GM23338 (cell line): Measurements from ENCODE around the gene ZNF536. TPM values are rescaled to one million over a fixed set of nuclear protein-coding genes. Genes with fewer than 3 reads are reported as not detected.

Source experiments
- ATAC-seq: fragments of 200-7000 bp; cut with Tn5 transposase; 3 replicates; pipeline ENCODE4 v1.9.1; 2020
- DNase-seq: peaks from one replicate; pipeline ENCODE4 v3.0.0-alpha.2; 2015; ENCODE audit warnings: low spot score
- H2AFZ ChIP-seq: fragments of 200-600 bp; sonication (generic); 2 replicates; pipeline ENCODE4 v1.8.0; 2016; ENCODE audit warnings: antibody characterized with exemption, mild to moderate bottlenecking, moderate library complexity
- H3F3A ChIP-seq: fragments of 200-600 bp; sonication (generic); replicated peaks from 2 replicates; pipeline ENCODE4 v1.8.0; 2017; ENCODE audit warnings: antibody characterized with exemption, mixed run types, low read depth
- H3K27ac ChIP-seq: fragments of 200-600 bp; sonication (generic); 2 replicates; pipeline ENCODE4 v1.6.1; 2016; ENCODE audit warnings: low read depth
- H3K27me3 ChIP-seq: fragments of 200-600 bp; sonication (generic); 2 replicates; pipeline ENCODE4 v1.8.0; 2016; ENCODE audit warnings: mild to moderate bottlenecking, mixed run types, moderate library complexity; ENCODE audit not compliant: insufficient read depth
- H3K36me3 ChIP-seq: fragments of 200-600 bp; sonication (generic); 2 replicates; pipeline ENCODE4 v1.8.0; 2016; ENCODE audit warnings: mild to moderate bottlenecking; ENCODE audit not compliant: insufficient read depth
- H3K4me1 ChIP-seq: fragments of 200-600 bp; sonication (generic); 2 replicates; pipeline ENCODE4 v1.8.0; 2016; ENCODE audit warnings: mild to moderate bottlenecking, moderate library complexity; ENCODE audit not compliant: insufficient read depth
- H3K4me2 ChIP-seq: fragments of 200-600 bp; sonication (generic); 2 replicates; pipeline ENCODE4 v1.7.1; 2017; ENCODE audit warnings: mixed run types
- H3K4me3 ChIP-seq: fragments of 200-600 bp; sonication (generic); 2 replicates; pipeline ENCODE4 v1.6.1; 2016; ENCODE audit warnings: mixed run types
- H3K79me2 ChIP-seq: fragments of 200-600 bp; sonication (generic); replicated peaks from 2 replicates; pipeline ENCODE4 v1.8.0; 2017; ENCODE audit warnings: mild to moderate bottlenecking; ENCODE audit not compliant: insufficient read depth
- H3K9me2 ChIP-seq: fragments of 200-600 bp; sonication (generic); 2 replicates; pipeline ENCODE4 v1.8.0; 2017; ENCODE audit not compliant: insufficient read depth
- H4K20me1 ChIP-seq: fragments of 200-600 bp; sonication (generic); replicated peaks from 2 replicates; pipeline ENCODE4 v1.8.0; 2017; ENCODE audit warnings: mild to moderate bottlenecking; ENCODE audit not compliant: insufficient read depth
- H3K27ac Mint-ChIP-seq: 2 replicates; pipeline ENCODE4 v1.8.0; 2020; ENCODE audit warnings: inconsistent platforms, mild to moderate bottlenecking, moderate library complexity, mixed read lengths
- H3K27me3 Mint-ChIP-seq: 3 replicates; pipeline ENCODE4 v1.8.0; 2022; ENCODE audit warnings: low read depth, mild to moderate bottlenecking, moderate library complexity, mixed read lengths, inconsistent platforms; ENCODE audit not compliant: insufficient read depth, poor library complexity
- H3K36me3 Mint-ChIP-seq: 3 replicates; pipeline ENCODE4 v1.8.0; 2021; ENCODE audit warnings: low read depth, mild to moderate bottlenecking, inconsistent platforms, moderate library complexity, mixed read lengths
- H3K4me1 Mint-ChIP-seq: 3 replicates; pipeline ENCODE4 v1.8.0; 2020; ENCODE audit warnings: mild to moderate bottlenecking, inconsistent platforms, mixed read lengths
- H3K4me3 Mint-ChIP-seq: 3 replicates; pipeline ENCODE4 v1.8.0; 2021; ENCODE audit warnings: moderate library complexity, mild to moderate bottlenecking, inconsistent platforms, mixed read lengths
- H3K9me3 Mint-ChIP-seq: 3 replicates; pipeline ENCODE4 v1.8.0; 2020; ENCODE audit warnings: moderate library complexity, mild to moderate bottlenecking, inconsistent platforms, mixed read lengths
- CREB1 ChIP-seq: fragments of 250-450 bp; sonication (Bioruptor Pico); IDR thresholded peaks from 2 replicates; pipeline ENCODE4 v1.5.0; 2020; ENCODE audit warnings: low read depth, mild to moderate bottlenecking, moderate library complexity
- EZH2 ChIP-seq: fragments of 200-600 bp; sonication (generic); IDR thresholded peaks from one replicate; pipeline ENCODE4 v1.8.0; 2017; ENCODE audit warnings: antibody characterized with exemption, mild to moderate bottlenecking, low read depth; ENCODE audit not compliant: unreplicated experiment
- EZH2phosphoT487 ChIP-seq: fragments of 200-600 bp; sonication (generic); IDR thresholded peaks from one replicate; pipeline ENCODE4 v1.8.1; 2018; ENCODE audit warnings: antibody characterized with exemption; ENCODE audit not compliant: unreplicated experiment
- JUNB ChIP-seq: IDR thresholded peaks from one replicate; pipeline ENCODE4 v1.6.1; 2016; ENCODE audit warnings: antibody characterized with exemption; ENCODE audit not compliant: unreplicated experiment
- NANOG ChIP-seq: IDR thresholded peaks from 2 replicates; pipeline ENCODE4 v1.6.1; 2016; ENCODE audit warnings: antibody characterized with exemption, borderline replicate concordance
- POLR2AphosphoS5 ChIP-seq: IDR thresholded peaks from 2 replicates; pipeline ENCODE4 v1.6.1; 2016; ENCODE audit warnings: antibody characterized with exemption, low read depth
- STAT1 ChIP-seq: IDR thresholded peaks from one replicate; pipeline ENCODE4 v1.6.1; 2016; ENCODE audit warnings: antibody characterized with exemption; ENCODE audit not compliant: unreplicated experiment
- ZNF114 ChIP-seq: fragments of 250-450 bp; sonication (Bioruptor Pico); IDR thresholded peaks from 2 replicates; pipeline ENCODE4 v1.5.0; 2020; ENCODE audit warnings: mild to moderate bottlenecking, moderate library complexity
- ZNF331 ChIP-seq: fragments of 250-450 bp; sonication (Bioruptor Pico); IDR thresholded peaks from 2 replicates; pipeline ENCODE4 v1.5.0; 2020; ENCODE audit warnings: low read depth, mild to moderate bottlenecking, moderate library complexity
- polyA plus RNA-seq: library from polyadenylated mRNA; unstranded; fragments of >200 nt; fragmentation: Nextera tagmentation; extraction: Ambion mirVana; gene quantifications from 2 replicates; pipeline ENCODE4 v1.2.1, GENCODE V29; 2016
- total RNA-seq: library from RNA; depleted of rRNA; stranded (reverse); fragments of >200 nt; shearing (Covaris generic); gene quantifications from 2 replicates; pipeline ENCODE4 v1.2.3, GENCODE V29; 2014
- TF ChIP-seq, protein P1 (sequence below): IDR thresholded peaks from one replicate; pipeline ENCODE4 v1.6.1; 2018; ENCODE audit warnings: antibody characterized with exemption; ENCODE audit not compliant: unreplicated experiment
- TF ChIP-seq, protein P2 (sequence below): fragments of 250-450 bp; sonication (Bioruptor Pico); IDR thresholded peaks from 2 replicates; pipeline ENCODE4 v1.5.0; 2020; ENCODE audit warnings: mild to moderate bottlenecking, moderate library complexity
- TF ChIP-seq, protein P3 (sequence below), 2 experiments: fragments of 200-600 bp in 1 of 2; sonication (generic) in 1 of 2; conservative IDR thresholded peaks; 2 replicates each; pipeline versions ENCODE4 v1.5.1 to v1.6.1; 2016 to 2017; ENCODE audit warnings: antibody characterized with exemption in 2 of 2, low read depth in 2 of 2, mild to moderate bottlenecking in 2 of 2, moderate library complexity in 1 of 2
- TF ChIP-seq, protein P4 (sequence below): IDR thresholded peaks from 2 replicates; pipeline ENCODE4 v1.6.1; 2016; ENCODE audit warnings: antibody characterized with exemption

Gene ZNF536
- total and polyA plus RNA-seq, 2 experiments from 2014 or later: 0.07 TPM; not detected in 1

DNA sequence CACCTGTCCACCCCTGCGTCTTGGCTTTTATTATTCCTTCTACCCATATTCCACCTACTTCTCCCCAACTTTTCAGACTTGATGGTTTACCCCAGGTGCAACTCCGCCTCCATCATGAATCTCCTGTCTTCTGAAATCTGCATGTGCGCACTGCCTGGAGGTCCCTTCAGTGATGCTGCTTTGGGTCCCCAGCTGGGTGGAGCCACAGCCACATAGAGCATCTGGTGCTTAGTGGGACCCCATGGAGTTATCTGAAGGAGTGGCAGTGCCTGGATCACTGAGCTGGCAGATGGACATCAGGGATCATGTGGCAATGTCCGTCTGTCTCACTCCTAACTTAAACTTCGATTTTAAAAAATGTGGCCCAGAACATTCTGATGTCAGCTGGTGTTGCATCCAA is 13.5 kb downstream of the ZNF536 start:
- Histone ChIP-seq H3K27ac (no peak overlapping the region), H4K20me1 (no peaks in the 10 kb centered on the region), H2AFZ (no peak overlapping the region), H3K4me3 (no peak overlapping the region), H3K4me2 (no peak overlapping the region), H3K27me3 (no peaks in the 10 kb centered on the region), H3K9me2 (no peaks in the 10 kb centered on the region; the same call in 1 of the 2 replicates), H3F3A (no peaks in the 10 kb centered on the region), H3K79me2 (no peaks in the 10 kb centered on the region), H3K36me3 (no peaks in the 10 kb centered on the region), H3K4me1 (no peaks in the 10 kb centered on the region)
- Mint-ChIP-seq H3K27ac (no peak overlapping the region), H3K27me3 (peaks cover 4% of the 10 kb centered on the region), H3K9me3 (no peaks in the 10 kb centered on the region), H3K4me3 (no peak overlapping the region; the same call in 2 of the 3 replicates), H3K4me1 (peaks cover 7% of the 10 kb centered on the region; the same call in 1 of the 3 replicates), H3K36me3 (no peaks in the 10 kb centered on the region)
- ATAC-seq (no peak), DNase-seq (no peak)
- TF ChIP-seq, protein P1, sequence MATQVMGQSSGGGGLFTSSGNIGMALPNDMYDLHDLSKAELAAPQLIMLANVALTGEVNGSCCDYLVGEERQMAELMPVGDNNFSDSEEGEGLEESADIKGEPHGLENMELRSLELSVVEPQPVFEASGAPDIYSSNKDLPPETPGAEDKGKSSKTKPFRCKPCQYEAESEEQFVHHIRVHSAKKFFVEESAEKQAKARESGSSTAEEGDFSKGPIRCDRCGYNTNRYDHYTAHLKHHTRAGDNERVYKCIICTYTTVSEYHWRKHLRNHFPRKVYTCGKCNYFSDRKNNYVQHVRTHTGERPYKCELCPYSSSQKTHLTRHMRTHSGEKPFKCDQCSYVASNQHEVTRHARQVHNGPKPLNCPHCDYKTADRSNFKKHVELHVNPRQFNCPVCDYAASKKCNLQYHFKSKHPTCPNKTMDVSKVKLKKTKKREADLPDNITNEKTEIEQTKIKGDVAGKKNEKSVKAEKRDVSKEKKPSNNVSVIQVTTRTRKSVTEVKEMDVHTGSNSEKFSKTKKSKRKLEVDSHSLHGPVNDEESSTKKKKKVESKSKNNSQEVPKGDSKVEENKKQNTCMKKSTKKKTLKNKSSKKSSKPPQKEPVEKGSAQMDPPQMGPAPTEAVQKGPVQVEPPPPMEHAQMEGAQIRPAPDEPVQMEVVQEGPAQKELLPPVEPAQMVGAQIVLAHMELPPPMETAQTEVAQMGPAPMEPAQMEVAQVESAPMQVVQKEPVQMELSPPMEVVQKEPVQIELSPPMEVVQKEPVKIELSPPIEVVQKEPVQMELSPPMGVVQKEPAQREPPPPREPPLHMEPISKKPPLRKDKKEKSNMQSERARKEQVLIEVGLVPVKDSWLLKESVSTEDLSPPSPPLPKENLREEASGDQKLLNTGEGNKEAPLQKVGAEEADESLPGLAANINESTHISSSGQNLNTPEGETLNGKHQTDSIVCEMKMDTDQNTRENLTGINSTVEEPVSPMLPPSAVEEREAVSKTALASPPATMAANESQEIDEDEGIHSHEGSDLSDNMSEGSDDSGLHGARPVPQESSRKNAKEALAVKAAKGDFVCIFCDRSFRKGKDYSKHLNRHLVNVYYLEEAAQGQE: no peak
- no peak for TF ChIP-seq EZH2phosphoT487
- no peak for TF ChIP-seq STAT1
- TF ChIP-seq JUNB: no peak
- no peak for TF ChIP-seq EZH2
- TF ChIP-seq, protein P2, sequence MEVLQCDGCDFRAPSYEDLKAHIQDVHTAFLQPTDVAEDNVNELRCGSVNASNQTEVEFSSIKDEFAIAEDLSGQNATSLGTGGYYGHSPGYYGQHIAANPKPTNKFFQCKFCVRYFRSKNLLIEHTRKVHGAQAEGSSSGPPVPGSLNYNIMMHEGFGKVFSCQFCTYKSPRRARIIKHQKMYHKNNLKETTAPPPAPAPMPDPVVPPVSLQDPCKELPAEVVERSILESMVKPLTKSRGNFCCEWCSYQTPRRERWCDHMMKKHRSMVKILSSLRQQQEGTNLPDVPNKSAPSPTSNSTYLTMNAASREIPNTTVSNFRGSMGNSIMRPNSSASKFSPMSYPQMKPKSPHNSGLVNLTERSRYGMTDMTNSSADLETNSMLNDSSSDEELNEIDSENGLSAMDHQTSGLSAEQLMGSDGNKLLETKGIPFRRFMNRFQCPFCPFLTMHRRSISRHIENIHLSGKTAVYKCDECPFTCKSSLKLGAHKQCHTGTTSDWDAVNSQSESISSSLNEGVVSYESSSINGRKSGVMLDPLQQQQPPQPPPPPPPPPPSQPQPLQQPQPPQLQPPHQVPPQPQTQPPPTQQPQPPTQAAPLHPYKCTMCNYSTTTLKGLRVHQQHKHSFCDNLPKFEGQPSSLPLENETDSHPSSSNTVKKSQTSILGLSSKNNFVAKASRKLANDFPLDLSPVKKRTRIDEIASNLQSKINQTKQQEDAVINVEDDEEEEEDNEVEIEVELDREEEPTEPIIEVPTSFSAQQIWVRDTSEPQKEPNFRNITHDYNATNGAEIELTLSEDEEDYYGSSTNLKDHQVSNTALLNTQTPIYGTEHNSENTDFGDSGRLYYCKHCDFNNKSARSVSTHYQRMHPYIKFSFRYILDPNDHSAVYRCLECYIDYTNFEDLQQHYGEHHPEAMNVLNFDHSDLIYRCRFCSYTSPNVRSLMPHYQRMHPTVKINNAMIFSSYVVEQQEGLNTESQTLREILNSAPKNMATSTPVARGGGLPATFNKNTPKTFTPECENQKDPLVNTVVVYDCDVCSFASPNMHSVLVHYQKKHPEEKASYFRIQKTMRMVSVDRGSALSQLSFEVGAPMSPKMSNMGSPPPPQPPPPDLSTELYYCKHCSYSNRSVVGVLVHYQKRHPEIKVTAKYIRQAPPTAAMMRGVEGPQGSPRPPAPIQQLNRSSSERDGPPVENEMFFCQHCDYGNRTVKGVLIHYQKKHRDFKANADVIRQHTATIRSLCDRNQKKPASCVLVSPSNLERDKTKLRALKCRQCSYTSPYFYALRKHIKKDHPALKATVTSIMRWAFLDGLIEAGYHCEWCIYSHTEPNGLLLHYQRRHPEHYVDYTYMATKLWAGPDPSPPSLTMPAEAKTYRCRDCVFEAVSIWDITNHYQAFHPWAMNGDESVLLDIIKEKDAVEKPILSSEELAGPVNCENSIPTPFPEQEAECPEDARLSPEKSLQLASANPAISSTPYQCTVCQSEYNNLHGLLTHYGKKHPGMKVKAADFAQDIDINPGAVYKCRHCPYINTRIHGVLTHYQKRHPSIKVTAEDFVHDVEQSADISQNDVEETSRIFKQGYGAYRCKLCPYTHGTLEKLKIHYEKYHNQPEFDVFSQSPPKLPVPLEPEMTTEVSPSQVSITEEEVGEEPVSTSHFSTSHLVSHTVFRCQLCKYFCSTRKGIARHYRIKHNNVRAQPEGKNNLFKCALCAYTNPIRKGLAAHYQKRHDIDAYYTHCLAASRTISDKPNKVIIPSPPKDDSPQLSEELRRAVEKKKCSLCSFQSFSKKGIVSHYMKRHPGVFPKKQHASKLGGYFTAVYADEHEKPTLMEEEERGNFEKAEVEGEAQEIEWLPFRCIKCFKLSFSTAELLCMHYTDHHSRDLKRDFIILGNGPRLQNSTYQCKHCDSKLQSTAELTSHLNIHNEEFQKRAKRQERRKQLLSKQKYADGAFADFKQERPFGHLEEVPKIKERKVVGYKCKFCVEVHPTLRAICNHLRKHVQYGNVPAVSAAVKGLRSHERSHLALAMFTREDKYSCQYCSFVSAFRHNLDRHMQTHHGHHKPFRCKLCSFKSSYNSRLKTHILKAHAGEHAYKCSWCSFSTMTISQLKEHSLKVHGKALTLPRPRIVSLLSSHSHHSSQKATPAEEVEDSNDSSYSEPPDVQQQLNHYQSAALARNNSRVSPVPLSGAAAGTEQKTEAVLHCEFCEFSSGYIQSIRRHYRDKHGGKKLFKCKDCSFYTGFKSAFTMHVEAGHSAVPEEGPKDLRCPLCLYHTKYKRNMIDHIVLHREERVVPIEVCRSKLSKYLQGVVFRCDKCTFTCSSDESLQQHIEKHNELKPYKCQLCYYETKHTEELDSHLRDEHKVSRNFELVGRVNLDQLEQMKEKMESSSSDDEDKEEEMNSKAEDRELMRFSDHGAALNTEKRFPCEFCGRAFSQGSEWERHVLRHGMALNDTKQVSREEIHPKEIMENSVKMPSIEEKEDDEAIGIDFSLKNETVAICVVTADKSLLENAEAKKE (CRISPR knock-in tag): no peak
- TF ChIP-seq ZNF114: no peak
- no peak for TF ChIP-seq CREB1
- TF ChIP-seq, protein P3, sequence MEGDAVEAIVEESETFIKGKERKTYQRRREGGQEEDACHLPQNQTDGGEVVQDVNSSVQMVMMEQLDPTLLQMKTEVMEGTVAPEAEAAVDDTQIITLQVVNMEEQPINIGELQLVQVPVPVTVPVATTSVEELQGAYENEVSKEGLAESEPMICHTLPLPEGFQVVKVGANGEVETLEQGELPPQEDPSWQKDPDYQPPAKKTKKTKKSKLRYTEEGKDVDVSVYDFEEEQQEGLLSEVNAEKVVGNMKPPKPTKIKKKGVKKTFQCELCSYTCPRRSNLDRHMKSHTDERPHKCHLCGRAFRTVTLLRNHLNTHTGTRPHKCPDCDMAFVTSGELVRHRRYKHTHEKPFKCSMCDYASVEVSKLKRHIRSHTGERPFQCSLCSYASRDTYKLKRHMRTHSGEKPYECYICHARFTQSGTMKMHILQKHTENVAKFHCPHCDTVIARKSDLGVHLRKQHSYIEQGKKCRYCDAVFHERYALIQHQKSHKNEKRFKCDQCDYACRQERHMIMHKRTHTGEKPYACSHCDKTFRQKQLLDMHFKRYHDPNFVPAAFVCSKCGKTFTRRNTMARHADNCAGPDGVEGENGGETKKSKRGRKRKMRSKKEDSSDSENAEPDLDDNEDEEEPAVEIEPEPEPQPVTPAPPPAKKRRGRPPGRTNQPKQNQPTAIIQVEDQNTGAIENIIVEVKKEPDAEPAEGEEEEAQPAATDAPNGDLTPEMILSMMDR (conservative IDR thresholded peaks at IDR 0.05; ENCODE audit: low read depth in 2 of 2): no peak
- TF ChIP-seq NANOG: no peak
- no peak for TF ChIP-seq ZNF331 (CRISPR knock-in tag)
- TF ChIP-seq, protein P4, sequence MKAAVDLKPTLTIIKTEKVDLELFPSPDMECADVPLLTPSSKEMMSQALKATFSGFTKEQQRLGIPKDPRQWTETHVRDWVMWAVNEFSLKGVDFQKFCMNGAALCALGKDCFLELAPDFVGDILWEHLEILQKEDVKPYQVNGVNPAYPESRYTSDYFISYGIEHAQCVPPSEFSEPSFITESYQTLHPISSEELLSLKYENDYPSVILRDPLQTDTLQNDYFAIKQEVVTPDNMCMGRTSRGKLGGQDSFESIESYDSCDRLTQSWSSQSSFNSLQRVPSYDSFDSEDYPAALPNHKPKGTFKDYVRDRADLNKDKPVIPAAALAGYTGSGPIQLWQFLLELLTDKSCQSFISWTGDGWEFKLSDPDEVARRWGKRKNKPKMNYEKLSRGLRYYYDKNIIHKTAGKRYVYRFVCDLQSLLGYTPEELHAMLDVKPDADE: no peak
- TF ChIP-seq POLR2AphosphoS5: no peak
